ENCODE results near the gene NKD2.
"Not testable (repeated sequence)": the region's sequence is repeated elsewhere in the genome, so short reads cannot be mapped to it uniquely, and the experiment has no call there.

NKD2 gene

GRCh38 chr5:1069720-1070088 lies 61.1 kb downstream of the NKD2 start:
- DNase-seq (ENCODE audit: low spot score): no peak

- no peak for DNase-seq (ENCODE audit: low spot score)
Measured at GRCh38 chr5:1073239-1074102, 64.9 kb downstream of the NKD2 start.

DNA sequence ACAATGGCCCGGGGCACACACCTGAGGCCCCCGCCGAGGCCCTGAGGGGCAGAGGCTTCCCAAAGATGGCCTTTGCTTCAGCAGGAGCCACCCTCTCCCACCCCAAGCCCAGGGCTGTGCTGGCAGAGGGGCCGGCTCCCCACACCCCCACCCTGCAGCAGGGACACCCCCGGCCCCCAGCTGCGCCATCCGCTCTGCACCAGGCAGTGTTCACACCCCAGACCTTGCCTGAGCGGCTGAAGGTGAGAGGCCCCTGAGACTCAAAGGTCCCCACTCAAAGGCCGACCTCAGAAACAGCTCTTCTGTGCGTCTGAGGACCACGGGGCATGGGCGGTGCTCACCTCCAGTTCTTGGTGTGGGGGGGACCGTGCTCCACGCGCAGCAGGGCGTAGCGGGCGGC lies 65.6 kb downstream of the NKD2 start:
- DNase-seq (ENCODE audit: low spot score): no peak

- DNase-seq (ENCODE audit: low spot score): no peak
Measured at GRCh38 chr5:1074816-1075554, 66.4 kb downstream of the NKD2 start.

- DNase-seq (ENCODE audit: low spot score): no peak
Measured at GRCh38 chr5:1075555-1075881, 66.9 kb downstream of the NKD2 start.

- DNase-seq (ENCODE audit: low spot score): no peak
Measured at GRCh38 chr5:1075931-1076330, 67.3 kb downstream of the NKD2 start.

DNA sequence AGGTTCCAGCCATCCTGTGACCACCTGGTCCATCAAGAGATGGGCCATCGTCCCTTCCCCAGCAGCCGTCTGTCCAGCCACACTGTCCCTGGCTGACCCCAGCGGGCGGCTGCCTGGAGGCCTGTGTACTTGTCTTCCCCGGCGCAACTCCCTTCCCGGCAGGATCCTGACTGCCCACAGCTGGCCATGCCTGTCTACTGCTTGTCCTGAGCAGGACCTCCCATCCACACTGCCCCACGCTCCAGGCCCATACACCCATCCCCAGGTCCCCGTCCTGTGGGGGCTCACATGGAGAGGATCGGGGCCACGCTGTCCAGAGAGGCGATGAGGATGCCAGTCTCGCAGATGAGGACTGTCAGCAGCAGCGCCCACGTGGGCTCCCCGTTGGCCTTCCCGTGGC lies 67.8 kb downstream of the NKD2 start:
- DNase-seq (ENCODE audit: low spot score): no peak

DNA sequence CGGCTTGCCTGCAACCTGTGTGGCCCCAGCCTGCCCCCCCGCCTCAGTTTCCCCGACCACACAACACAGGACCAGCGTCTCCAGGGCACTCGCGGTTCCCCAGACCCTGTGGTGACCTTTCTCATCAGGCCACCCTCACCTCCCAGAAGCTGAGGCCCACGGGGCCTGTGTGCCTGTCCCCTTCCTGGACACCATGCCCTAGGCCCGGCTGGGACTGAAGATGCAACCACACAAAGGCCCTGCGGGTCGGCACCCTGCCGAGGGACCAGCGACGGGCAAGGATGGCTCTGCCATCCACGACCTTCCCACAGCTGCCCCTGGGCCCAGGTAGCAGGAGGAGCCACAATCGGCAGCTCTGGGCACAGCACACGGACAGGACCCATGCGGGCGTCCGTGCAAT lies 68.4 kb downstream of the NKD2 start:
- DNase-seq (ENCODE audit: low spot score): no peak

DNA sequence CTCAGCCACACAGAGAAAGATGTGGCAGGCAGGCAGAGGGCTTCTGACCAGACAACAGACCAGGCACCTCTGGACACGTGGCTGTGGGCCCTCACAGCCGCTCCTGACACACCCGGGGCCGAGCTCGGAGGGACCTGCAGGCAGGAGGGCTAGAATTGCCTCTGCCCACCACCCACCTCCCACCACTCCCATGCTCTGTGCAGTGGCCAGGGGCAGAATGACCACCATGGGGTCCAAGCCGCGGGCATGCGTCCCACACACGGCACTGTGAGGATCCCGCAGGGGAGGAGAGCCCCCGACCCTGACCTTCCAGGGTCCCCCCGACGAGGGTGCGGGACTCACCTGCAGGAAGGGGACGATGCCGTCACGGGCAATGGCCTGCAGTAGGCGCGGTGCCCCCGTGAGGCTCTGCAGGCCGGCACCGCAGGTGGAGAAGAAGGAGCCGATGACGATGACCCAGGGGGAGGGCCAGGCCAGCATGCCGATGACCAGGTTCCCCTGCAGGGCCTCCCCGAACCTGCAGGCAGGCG lies 69.0 kb downstream of the NKD2 start:
- DNase-seq (ENCODE audit: low spot score): no peak

DNA sequence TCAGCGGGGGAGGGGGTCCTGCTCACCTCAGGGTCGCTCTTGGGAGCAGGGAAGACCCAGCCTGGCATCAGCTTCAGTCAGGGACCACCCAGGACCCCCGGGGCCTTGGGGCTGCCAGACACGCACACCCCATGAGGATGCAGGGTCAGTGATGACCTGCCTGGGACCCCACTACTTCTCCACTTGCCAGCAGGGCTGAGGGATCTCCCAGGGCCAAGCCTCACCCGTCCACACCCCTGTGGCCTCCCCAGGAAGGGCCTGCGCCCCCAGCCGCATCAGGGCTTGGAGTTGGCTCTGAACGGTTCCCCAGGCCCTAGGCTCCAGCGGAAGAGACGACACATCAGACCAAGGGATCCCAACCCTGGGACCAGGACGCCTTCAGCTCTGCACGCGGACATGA lies 69.6 kb downstream of the NKD2 start:
- DNase-seq (ENCODE audit: low spot score): no peak

GRCh38 chr5:1078851-1079250 lies 70.2 kb downstream of the NKD2 start:
- no peak for DNase-seq (ENCODE audit: low spot score)

DNA sequence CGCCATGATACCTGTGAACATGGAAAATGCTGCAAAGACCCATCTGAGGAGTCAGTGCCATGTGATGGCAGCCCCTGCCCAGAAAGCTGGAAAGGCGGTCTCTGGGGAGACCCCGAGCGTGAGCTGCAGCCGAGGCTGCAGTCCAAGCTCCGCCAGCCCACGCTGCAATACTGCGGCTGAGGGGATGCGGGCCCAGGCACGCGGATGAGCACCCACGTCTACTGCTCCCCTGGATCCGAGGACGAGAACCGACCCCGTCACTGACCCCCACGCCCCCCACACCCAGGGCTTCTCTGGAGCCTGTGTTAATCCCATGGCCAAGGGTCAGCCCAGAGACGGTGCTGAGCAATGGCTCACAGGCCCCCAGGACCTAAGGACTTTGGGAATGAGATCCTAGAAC lies 70.9 kb downstream of the NKD2 start:
- no peak for DNase-seq (ENCODE audit: low spot score)

DNA sequence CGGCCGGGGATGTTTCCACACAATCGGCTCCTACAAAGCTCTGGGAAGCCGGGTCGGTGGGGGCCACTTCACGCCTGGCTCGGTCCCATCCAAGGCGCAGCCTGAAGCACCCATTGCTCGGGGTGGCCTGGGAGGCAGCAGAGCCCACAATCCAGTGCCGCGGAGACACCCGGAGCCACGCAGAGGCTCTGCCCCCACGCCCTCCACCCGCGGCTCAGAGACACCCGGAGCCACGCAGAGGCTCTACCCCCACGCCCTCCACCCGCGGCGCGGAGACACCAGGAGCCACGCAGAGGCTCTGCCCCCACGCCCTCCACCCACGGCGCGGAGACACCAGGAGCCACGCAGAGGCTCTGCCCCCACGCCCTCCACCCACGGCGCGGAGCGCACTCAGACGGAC lies 71.4 kb downstream of the NKD2 start:
- DNase-seq (ENCODE audit: low spot score): no peak

DNA sequence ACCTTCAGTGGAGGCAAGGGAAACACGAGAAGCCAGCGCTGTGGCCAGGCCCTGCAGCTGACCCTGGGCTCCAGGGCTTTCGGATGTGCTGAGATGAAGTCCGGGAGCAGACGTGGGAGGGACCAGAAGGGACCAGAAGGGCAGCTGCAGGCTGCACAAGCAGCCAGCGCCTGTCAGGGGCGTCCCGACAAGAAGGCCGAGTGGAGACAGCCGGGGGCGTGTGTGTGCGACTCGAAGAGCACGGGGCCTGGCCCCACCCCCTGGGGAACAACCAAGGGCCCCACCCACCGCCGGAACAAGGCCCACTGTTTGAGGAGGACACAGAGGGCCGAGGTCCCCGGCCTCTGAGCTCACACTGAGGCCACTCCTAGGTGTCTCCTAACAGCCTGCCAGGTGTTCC lies 71.8 kb downstream of the NKD2 start:
- no peak for DNase-seq (ENCODE audit: low spot score)

DNA sequence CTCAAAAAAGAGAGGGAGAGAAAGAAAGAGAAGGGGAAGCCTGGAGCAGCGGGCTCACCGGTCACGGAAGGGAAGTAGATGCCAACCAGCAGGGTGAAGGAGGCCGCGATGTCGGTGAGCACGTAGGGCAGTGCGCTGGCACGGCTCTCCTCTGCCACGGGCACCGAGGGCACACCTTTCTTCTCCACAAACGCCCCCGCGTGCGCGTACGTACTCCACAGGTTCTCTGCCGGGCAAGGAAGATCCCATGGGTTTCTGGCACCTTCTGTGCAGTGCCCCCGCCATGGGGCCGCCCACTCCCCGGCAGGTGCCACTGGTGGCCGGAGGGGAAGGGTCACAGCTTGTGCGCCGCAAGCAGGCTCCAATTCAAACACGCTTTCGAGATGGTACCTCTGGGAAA lies 72.9 kb downstream of the NKD2 start:
- DNase-seq (ENCODE audit: low spot score): no peak

DNA sequence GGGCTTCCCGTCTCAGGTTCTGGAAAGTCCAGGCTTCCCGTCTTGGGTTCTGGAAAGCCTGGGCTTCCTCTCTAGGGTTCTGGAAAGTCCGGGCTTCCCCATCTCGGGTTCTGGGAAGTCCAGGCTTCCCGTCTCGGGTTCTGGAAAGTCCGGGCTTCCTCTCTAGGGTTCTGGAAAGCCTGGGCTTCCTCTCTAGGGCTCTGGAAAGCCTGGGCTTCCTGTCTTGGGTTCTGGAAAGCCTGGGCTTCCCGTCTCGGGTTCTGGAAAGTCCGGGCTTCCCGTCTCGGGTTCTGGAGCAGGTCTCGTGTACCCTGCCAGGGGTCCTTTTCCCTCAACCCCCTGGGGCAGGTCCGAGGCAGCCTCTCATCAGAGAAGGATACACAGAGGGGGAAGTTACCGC lies 74.4 kb downstream of the NKD2 start:
- DNase-seq (ENCODE audit: low spot score): not testable (repeated sequence)

- DNase-seq (ENCODE audit: low spot score): no peak
Measured at GRCh38 chr5:1083823-1084605, 75.4 kb downstream of the NKD2 start.

GRCh38 chr5:1085391-1085790 lies 76.8 kb downstream of the NKD2 start:
- DNase-seq (ENCODE audit: low spot score): no peak

DNA sequence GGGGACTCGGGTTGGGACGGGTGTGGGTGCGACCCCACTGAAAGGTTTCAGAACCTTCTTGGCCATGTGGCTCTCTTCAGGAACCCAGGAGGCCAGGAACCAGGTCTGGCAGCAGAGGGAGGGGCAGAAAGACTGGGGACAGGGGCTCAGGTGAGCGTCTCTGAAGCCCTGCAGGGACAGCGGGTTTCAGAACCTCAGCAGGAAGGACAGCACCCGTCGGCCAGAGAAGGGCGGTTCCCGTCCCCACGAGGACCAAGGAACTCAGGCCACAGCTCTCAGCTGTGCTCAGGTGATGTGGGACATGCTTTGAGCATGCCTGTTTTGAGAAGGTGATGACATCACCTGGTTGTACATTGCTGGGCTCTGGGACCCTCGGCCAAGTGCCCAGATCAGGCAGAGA lies 77.5 kb downstream of the NKD2 start:
- no peak for DNase-seq (ENCODE audit: low spot score)

- DNase-seq (ENCODE audit: low spot score): no peak
Measured at GRCh38 chr5:1086871-1087270, 78.3 kb downstream of the NKD2 start.

GRCh38 chr5:1087428-1087827 lies 78.8 kb downstream of the NKD2 start:
- DNase-seq (ENCODE audit: low spot score): no peak

GRCh38 chr5:1088031-1088430 lies 79.4 kb downstream of the NKD2 start:
- no peak for DNase-seq (ENCODE audit: low spot score)

Measured in ecto neural progenitor cell (in vitro differentiated cells).